GM08714 (cell line): ENCODE results near the gene GHRHR.

Source experiments
- H3K4me3 ChIP-seq: fragments of 200-500 bp; sonication (Bioruptor generic); 2 replicates; pipeline ENCODE4 v1.5.1; 2014; ENCODE audit warnings: mild to moderate bottlenecking, low read length, inconsistent platforms
- ZNF274 ChIP-seq: IDR thresholded peaks from 2 replicates; pipeline ENCODE4 v1.6.1; 2012; ENCODE audit warnings: mild to moderate bottlenecking, low read depth, low read length

The GHRHR gene

DNA sequence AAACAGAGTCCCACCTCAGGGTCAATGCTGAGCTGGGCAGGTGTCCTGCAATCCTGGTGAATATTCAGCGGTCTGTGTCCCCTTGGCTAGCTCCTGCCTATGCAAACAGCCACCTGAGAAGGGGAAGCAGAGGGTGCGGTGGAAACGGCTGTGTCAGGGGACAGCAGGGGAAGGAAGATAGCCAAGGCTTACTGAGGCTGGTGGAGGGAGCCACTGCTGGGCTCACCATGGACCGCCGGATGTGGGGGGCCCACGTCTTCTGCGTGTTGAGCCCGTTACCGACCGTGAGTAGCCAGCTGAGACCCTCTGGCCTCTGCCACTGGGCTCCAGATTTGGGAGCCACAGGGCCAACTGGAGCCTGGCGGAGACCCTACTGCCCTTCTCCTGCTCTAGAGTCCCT, at the start of gene GHRHR:
Gene GHRHR, plus strand, starts transcription at position 112 of the 400 bp plus-strand sequence. Its CDS starts 116 bp downstream, at position 228.
- TF ChIP-seq ZNF274: no peak
- H3K4me3 ChIP-seq: no peak within 1 kb of the TSS

GRCh38 chr7:30914596-30914995, 49.2 kb upstream of the GHRHR start:
- H3K4me3 ChIP-seq: no peak overlapping the region
- no peak for TF ChIP-seq ZNF274

GRCh38 chr7:30915005-30915601, 48.6 kb upstream of the GHRHR start:
- no peak overlapping the region for H3K4me3 ChIP-seq
- no peak for TF ChIP-seq ZNF274

DNA sequence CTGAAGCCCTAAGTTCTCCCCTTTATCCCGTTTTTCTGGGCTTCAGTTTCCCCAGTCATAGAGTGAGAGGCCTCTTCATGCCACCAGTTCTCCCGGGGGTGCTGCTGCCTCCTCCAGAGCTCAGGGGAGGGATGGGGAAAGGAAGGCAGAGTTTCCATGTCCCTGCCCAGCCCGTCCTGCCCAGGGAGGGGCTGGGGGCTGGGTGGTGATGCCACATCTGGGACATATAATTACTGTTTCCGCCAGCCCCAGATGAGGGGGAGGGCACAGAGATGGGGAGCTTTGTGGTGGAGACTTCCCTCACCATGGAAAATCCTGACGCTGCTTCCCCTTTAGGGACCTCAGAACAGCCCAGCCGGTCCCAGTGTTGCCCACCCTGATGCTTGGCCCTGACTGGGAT, 48.0 kb upstream of the GHRHR start:
- no peak overlapping the region for H3K4me3 ChIP-seq
- no peak for TF ChIP-seq ZNF274

- TF ChIP-seq ZNF274: no peak
- no peak overlapping the region for H3K4me3 ChIP-seq
Observed at GRCh38 chr7:30916255-30916654, 47.5 kb upstream of the GHRHR start.

DNA sequence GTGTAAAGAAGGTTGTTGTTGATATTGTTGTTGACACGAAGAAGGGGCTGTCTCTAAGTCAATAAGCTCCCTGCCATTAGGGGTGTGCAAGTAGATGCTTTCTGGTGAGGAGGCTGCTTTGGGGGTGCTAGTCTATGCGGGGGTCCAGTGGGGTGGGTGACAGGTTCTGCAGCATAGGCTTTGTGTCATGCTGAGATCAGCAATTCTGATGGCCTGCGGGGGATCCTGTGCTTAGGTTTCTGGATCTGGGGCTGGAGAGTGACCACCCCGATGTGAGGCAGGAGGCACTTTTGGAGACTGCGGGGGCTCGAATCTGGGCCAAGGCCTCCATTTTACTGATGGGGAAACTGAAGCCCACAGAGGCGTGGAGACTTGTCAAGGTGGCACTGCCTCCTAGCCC, 47.0 kb upstream of the GHRHR start:
- no peak for TF ChIP-seq ZNF274
- H3K4me3 ChIP-seq: no peak overlapping the region

DNA sequence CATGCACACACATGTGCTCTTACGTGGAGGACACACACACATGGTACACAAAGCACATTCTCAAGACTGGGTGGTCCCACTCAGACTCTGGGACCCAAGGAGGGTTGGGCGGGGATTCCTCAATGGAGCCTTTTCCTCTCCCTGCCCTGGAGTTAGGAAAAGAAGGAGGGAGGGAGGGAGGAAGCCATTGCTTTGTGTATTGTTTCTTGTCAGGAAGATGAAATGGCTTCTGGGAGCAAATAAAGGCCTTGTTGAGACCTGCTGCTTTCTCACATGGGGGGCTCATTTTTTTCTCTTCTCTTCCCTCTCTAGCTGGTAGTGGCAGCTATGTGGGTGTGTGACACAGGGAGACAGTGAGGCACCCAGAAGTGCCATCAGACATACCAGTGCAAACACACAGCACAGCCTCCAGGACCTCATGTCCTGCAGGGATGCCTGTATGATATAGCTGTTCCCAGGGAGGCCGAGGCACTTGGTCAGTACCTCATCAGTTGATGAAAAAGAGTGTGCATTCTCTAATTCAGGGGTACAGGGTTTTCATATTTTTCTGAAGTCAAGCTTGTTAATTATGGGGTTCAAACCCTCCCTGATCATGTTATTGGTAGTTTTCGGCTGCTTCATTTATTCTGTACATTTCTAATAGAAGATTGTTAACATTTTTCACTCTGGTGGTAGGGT, 46.4 kb upstream of the GHRHR start:
- no peak overlapping the region for H3K4me3 ChIP-seq
- no peak for TF ChIP-seq ZNF274

- TF ChIP-seq ZNF274: no peak
- H3K4me3 ChIP-seq: no peak overlapping the region
Observed at GRCh38 chr7:30918676-30919075, 45.1 kb upstream of the GHRHR start.

DNA sequence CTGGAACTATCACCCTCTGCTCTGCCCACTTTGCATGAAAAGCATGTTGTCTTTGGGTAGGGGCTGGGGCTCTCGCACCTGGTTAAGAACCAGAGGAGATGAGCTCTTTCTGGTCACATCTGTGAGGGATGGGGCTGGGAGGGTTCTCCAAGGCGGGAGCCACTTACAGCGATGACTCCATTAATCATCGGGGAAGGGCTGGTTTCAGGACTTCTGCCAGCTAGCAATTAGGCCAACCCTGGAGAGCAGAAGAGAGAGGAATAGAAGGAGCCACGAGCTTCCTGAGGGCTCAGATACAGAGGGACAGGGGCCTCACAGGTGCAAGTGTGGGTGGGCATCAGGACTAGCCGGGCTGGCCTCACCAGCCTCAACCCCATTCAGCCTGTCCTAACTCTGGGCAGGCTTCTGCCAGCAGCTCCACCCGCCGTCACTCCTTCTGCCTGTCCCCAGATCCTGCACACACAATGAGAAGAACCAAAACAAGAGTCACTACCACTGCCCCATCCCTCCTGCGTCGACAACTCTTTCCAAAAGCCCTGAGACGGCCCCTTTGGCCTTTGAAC, 43.7 kb upstream of the GHRHR start:
- no peak for TF ChIP-seq ZNF274
- no peak overlapping the region for H3K4me3 ChIP-seq

DNA sequence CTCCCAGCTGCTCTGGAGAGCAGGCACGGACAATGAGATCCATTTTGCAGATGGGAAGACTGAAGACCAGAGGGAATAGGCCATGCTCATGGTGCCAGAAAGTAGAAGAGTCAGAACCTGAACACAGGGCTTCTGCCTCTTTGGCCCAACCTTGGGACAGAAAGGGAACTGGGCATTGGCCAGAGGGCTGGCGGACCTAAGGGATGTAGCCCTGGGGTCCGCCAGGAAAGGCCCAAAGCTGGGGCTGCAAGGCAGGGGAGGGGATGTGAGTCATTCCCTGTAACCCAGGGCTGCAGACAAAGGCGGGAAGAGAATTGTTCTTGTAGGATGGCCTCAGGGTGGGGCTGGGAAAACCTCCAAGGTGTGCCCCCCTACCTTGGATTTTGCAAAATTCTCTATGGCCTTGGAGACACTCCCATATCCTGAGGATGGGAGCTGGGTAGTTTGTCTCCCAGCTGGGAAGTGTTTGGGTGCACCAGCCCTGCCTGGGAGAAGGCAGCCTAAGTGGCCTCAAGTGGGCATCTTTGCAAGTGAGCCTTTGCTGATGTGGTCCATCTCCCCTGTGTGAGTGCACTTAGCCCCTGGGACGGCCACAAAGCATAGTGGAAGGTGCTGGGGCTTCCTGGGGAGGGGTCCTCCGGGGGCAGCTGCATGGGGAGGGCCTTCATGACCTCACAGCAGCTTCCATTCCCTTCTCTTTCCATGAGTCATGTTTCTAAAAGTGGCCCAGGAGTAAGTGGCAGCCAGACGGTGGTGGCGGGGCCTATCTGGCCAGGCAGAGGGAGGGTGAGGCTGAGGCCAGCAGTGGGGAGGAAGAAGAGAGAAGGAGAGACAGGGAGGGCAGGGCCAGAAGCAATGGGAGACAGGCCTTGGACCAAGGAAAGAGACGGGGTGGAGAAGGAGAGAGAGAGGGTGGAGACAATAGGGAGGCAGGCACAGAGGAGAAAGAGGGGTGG, 42.9 kb upstream of the GHRHR start:
- TF ChIP-seq ZNF274: no peak
- H3K4me3 ChIP-seq: no peak overlapping the region

- TF ChIP-seq ZNF274: no peak
Observed at GRCh38 chr7:30921540-30922401, 42.0 kb upstream of the GHRHR start.

GRCh38 chr7:30922596-30922995, 41.2 kb upstream of the GHRHR start:
- no peak overlapping the region for H3K4me3 ChIP-seq

More at GRCh38 chr7:30921540-30922401, 42.0 kb upstream of the GHRHR start:
- H3K4me3 ChIP-seq: no peak overlapping the region

DNA sequence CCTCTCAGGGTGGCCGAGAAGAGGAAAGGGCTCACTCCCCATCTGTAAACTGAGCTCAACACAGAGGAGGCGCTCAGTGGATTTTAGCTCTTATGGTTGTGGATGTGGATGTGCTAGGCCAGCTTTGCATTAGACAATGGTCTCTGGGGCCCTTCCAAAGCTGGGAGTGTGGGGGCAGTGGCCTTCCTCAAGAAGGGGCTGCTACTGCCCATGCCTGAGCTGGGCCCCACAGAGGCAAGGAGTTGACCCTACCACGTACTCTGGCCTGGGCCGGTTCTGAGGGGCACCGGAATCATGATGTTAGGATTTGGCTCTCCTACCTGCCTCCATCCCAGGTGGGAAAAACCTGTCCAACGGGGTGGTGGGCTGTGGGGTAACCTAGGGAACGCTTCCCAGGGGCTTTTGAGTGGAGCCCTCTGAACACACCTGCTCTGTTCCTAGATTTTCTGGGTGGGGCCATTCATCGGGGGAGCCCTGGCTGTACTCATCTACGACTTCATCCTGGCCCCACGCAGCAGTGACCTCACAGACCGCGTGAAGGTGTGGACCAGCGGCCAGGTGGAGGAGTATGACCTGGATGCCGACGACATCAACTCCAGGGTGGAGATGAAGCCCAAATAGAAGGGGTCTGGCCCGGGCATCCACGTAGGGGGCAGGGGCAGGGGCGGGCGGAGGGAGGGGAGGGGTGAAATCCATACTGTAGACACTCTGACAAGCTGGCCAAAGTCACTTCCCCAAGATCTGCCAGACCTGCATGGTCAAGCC, 40.6 kb upstream of the GHRHR start:
- no peak overlapping the region for H3K4me3 ChIP-seq
- no peak for TF ChIP-seq ZNF274

More at GRCh38 chr7:30922596-30922995, 41.2 kb upstream of the GHRHR start:
- TF ChIP-seq ZNF274: no peak
